SU-DHL-6 (cell line): ENCODE data around the gene SYNDIG1.

Source experiments
- H2AFZ ChIP-seq: fragments of 200-600 bp; sonication (generic); 2 replicates; pipeline ENCODE4 v1.6.1; 2014; ENCODE audit warnings: low read depth, mild to moderate bottlenecking, moderate library complexity, mixed read lengths, antibody characterized with exemption, low read length; ENCODE audit not compliant: severe bottlenecking
- H3F3A ChIP-seq: fragments of 200-600 bp; shearing (Covaris generic); 2 replicates; pipeline ENCODE4 v1.6.0; 2016; ENCODE audit warnings: antibody characterized with exemption, mild to moderate bottlenecking; ENCODE audit not compliant: insufficient read depth
- H3K27ac ChIP-seq: fragments of 200-600 bp; sonication (generic); 2 replicates; pipeline ENCODE4 v1.5.1; 2016; ENCODE audit warnings: low read depth, mild to moderate bottlenecking, low read length, moderate library complexity, mixed read lengths
- H3K27me3 ChIP-seq: fragments of 200-600 bp; sonication (generic), shearing (Covaris generic); 2 replicates; pipeline ENCODE4 v1.6.0; 2014; ENCODE audit warnings: mild to moderate bottlenecking, low read length
- H3K36me3 ChIP-seq: fragments of 200-600 bp; sonication (generic); 2 replicates; pipeline ENCODE4 v1.6.1; 2014; ENCODE audit warnings: mild to moderate bottlenecking, low read length, mixed read lengths
- H3K4me2 ChIP-seq: fragments of 300-600, 200-600 bp; shearing (Covaris generic), sonication (generic); 2 replicates; pipeline ENCODE4 v1.6.0; 2014; ENCODE audit warnings: low read length, low read depth, mild to moderate bottlenecking; ENCODE audit not compliant: poor library complexity, severe bottlenecking
- H3K4me3 ChIP-seq: fragments of 200-600 bp; sonication (generic); 2 replicates; pipeline ENCODE4 v1.5.1; 2014; ENCODE audit warnings: antibody characterized with exemption, low read length, mild to moderate bottlenecking, mixed read lengths; ENCODE audit not compliant: insufficient read depth, poor library complexity, severe bottlenecking
- H3K79me2 ChIP-seq: fragments of 200-600 bp; sonication (generic); 2 replicates; pipeline ENCODE4 v1.6.1; 2014; ENCODE audit warnings: mild to moderate bottlenecking, low read length, moderate library complexity; ENCODE audit not compliant: insufficient read depth
- H3K9ac ChIP-seq: fragments of 200-600 bp; sonication (generic); 2 replicates; pipeline ENCODE4 v1.7.0; 2014; ENCODE audit warnings: mild to moderate bottlenecking, low read length
- H3K9me2 ChIP-seq: fragments of 200-600 bp; sonication (generic); replicated peaks from 2 replicates; pipeline ENCODE4 v1.6.1; 2014; ENCODE audit warnings: low read length; ENCODE audit not compliant: insufficient read depth
- H3K9me3 ChIP-seq: fragments of 200-600 bp; sonication (generic); 2 replicates; pipeline ENCODE4 v1.6.1; 2014; ENCODE audit warnings: low read length, mixed read lengths; ENCODE audit not compliant: insufficient read depth
- H4K20me1 ChIP-seq: fragments of 200-600 bp; sonication (generic); 2 replicates; pipeline ENCODE4 v1.6.1; 2014; ENCODE audit warnings: low read depth, mild to moderate bottlenecking, antibody characterized with exemption, low read length, moderate library complexity, mixed read lengths
- CTCF ChIP-seq: fragments of 200-600 bp; sonication (generic); IDR thresholded peaks from one replicate; pipeline ENCODE4 v1.5.1; 2017; ENCODE audit warnings: antibody characterized with exemption, mild to moderate bottlenecking, low read length, moderate library complexity; ENCODE audit not compliant: insufficient read depth, poor library complexity, severe bottlenecking
- EZH2phosphoT487 ChIP-seq: fragments of 200-600 bp; sonication (generic), shearing (Covaris generic); conservative IDR thresholded peaks from 2 replicates; pipeline ENCODE4 v1.6.1; 2018; ENCODE audit warnings: mild to moderate bottlenecking, antibody characterized with exemption, low read length, moderate library complexity, mixed read lengths

The SYNDIG1 gene

GRCh38 chr20:24492031-24492607 lies 22.7 kb downstream of the SYNDIG1 start:
- no peaks in the 10 kb centered on the region for H4K20me1 ChIP-seq
- no peaks in the 10 kb centered on the region for H3K9me2 ChIP-seq
- H3K4me3 ChIP-seq, result no peak overlapping the region
- no peak overlapping the region for H3K9ac ChIP-seq
- no peaks in the 10 kb centered on the region for H3K36me3 ChIP-seq
- no peaks in the 10 kb centered on the region for H3K9me3 ChIP-seq
- H3K27me3 ChIP-seq, result no peaks in the 10 kb centered on the region
- no peak overlapping the region for H3K4me2 ChIP-seq
- TF ChIP-seq EZH2phosphoT487 (no peak), CTCF (no peak)
- no peak overlapping the region for H3K27ac ChIP-seq
- H3F3A ChIP-seq, result no peaks in the 10 kb centered on the region
- no peak overlapping the region for H2AFZ ChIP-seq
- no peaks in the 10 kb centered on the region for H3K79me2 ChIP-seq

- no peaks in the 10 kb centered on the region for H3K9me3 ChIP-seq
- no peak overlapping the region for H3K27ac ChIP-seq
- no peak overlapping the region for H3K4me3 ChIP-seq
- H3K79me2 ChIP-seq, result no peaks in the 10 kb centered on the region
- H3K9ac ChIP-seq, result no peak overlapping the region
- no peaks in the 10 kb centered on the region for H3K9me2 ChIP-seq
- H4K20me1 ChIP-seq, result no peaks in the 10 kb centered on the region
- no peak overlapping the region for H2AFZ ChIP-seq
- no peaks in the 10 kb centered on the region for H3F3A ChIP-seq
- no peak for TF ChIP-seq EZH2phosphoT487
- TF ChIP-seq CTCF, result no peak
- no peaks in the 10 kb centered on the region for H3K36me3 ChIP-seq
- H3K27me3 ChIP-seq, result no peaks in the 10 kb centered on the region
- H3K4me2 ChIP-seq, result no peak overlapping the region
Observed at GRCh38 chr20:24492698-24493097, 23.3 kb downstream of the SYNDIG1 start.

GRCh38 chr20:24493181-24493580 lies 23.8 kb downstream of the SYNDIG1 start:
- no peak for TF ChIP-seq CTCF
- no peak for TF ChIP-seq EZH2phosphoT487
- H2AFZ ChIP-seq, result no peak overlapping the region
- no peaks in the 10 kb centered on the region for H3K9me3 ChIP-seq
- no peak overlapping the region for H3K27ac ChIP-seq
- no peaks in the 10 kb centered on the region for H3K9me2 ChIP-seq
- H3K27me3 ChIP-seq, result no peaks in the 10 kb centered on the region
- H3F3A ChIP-seq, result no peaks in the 10 kb centered on the region
- no peaks in the 10 kb centered on the region for H3K79me2 ChIP-seq
- no peaks in the 10 kb centered on the region for H4K20me1 ChIP-seq
- H3K4me2 ChIP-seq, result no peak overlapping the region
- no peak overlapping the region for H3K9ac ChIP-seq
- no peaks in the 10 kb centered on the region for H3K36me3 ChIP-seq
- no peak overlapping the region for H3K4me3 ChIP-seq
